CD4-positive, alpha-beta T cell treated with Interleukin-1 beta for 1 hour (primary cell): ENCODE data around the gene INIP.
"Not testable (repeated sequence)": the region's sequence is repeated elsewhere in the genome, so short reads cannot be mapped to it uniquely, and the experiment has no call there.

Experiments used
- DNase-seq, 2 donors: peaks; one replicate each; pipeline ENCODE4 v3.0.0-alpha.2; 2020 to 2022

INIP gene

GRCh38 chr9:112734892-112735291 lies 17.0 kb upstream of the INIP start:
- DNase-seq: no peak

GRCh38 chr9:112731971-112732370 lies 14.1 kb upstream of the INIP start:
- no peak for DNase-seq

- DNase-seq: no peak
These were observed 10.5 kb upstream of the INIP start for GRCh38 chr9:112728401-112728800.

GRCh38 chr9:112726428-112726827 lies 8.5 kb upstream of the INIP start:
- DNase-seq: no peak

- no peak for DNase-seq
These were observed 8.0 kb upstream of the INIP start for GRCh38 chr9:112725961-112726360.

- not testable (repeated sequence) for DNase-seq
These were observed 4.8 kb upstream of the INIP start for GRCh38 chr9:112722749-112723148.

GRCh38 chr9:112720113-112720780 lies 2.3 kb upstream of the INIP start:
- no peak for DNase-seq

- DNase-seq: no peak
These were observed 1.8 kb upstream of the INIP start for GRCh38 chr9:112719696-112720095.

- no peak for DNase-seq
These were observed 1.3 kb upstream of the INIP start for GRCh38 chr9:112719241-112719691.

- DNase-seq: no peak
These were observed 5.2 kb downstream of the INIP start for GRCh38 chr9:112712678-112713077.

GRCh38 chr9:112711050-112711689 lies 6.7 kb downstream of the INIP start:
- DNase-seq: no peak

GRCh38 chr9:112705768-112706427 lies 12.0 kb downstream of the INIP start:
- no peak for DNase-seq

GRCh38 chr9:112703304-112703703 lies 14.6 kb downstream of the INIP start:
- no peak for DNase-seq

GRCh38 chr9:112700085-112700484 lies 17.8 kb downstream of the INIP start:
- DNase-seq: no peak

GRCh38 chr9:112699230-112699629 lies 18.7 kb downstream of the INIP start:
- no peak for DNase-seq

GRCh38 chr9:112696461-112696860 lies 21.5 kb downstream of the INIP start:
- no peak for DNase-seq

- no peak for DNase-seq
These were observed 23.0 kb downstream of the INIP start for GRCh38 chr9:112694706-112695555.

- no peak for DNase-seq
These were observed 28.7 kb downstream of the INIP start for GRCh38 chr9:112689161-112689740.

GRCh38 chr9:112680731-112681402 lies 37.0 kb downstream of the INIP start:
- no peak for DNase-seq

GRCh38 chr9:112677040-112677439 lies 40.9 kb downstream of the INIP start:
- DNase-seq: no peak

GRCh38 chr9:112673221-112673620 lies 44.7 kb downstream of the INIP start:
- not testable (repeated sequence) for DNase-seq

- DNase-seq: no peak
These were observed 46.8 kb downstream of the INIP start for GRCh38 chr9:112670991-112671625.
